Limb (tissue), 2 donors: Measurements from ENCODE around the gene RPL4.
"Not testable (repeated sequence)": the region's sequence is repeated elsewhere in the genome, so short reads cannot be mapped to it uniquely, and the experiment has no call there.

ENCODE experiments used
- DNase-seq, 2 donors: peaks; one replicate each; pipeline ENCODE4 v3.0.0-alpha.2; 2016; ENCODE audit errors: extremely low spot score in 2 of 2

Gene RPL4

GRCh38 chr15:66491846-66492245 lies 12.8 kb downstream of the RPL4 start:
- DNase-seq: no peak

DNA sequence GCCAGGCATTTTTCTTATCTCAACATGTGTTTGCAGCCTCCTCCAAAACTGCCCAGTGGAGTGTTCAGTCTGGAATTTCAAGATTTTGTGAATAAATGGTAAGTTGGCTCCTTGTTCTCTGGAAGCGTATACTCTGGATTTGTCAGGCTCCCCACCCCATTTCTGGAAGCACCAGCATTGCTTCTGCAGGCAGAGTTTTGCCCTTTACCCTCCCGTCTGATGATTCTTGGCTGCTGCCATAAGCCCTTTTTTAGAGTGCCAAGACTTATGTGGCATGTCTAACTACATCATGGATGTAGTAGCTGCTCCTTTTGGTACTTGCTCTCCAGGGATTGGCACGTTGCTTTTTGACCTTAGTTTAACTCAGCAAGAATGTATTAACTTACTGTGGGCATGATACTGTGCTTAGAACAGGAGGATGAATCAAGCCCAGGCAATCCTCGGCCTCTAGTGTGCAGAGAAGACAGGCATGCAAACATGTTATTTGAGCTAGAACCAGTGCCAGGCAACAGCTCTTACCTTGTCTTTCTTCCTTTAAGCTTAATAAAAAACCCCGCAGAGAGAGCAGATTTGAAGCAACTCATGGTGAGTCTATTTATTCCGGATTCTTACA lies 15.4 kb downstream of the RPL4 start:
- DNase-seq: no peak

DNA sequence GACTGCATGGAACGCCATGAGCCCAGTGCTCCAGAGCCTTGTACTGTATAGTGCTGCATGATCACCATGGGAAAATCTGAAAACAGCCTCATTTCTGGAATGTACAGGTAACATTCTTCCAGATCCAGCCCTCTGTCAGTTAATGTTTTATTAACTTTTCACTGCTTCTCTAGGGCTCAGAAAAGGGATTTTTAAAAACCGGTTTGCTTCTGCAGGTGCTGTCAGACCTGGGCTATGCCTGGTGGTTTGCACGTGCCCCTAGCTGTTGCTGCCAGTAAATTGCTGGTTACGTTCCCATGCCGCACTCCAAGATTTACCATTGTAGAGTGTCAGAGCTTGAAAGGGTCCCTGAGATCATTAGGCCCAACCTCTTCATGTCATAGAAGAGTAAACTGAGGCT lies 16.1 kb downstream of the RPL4 start:
- no peak for DNase-seq

DNA sequence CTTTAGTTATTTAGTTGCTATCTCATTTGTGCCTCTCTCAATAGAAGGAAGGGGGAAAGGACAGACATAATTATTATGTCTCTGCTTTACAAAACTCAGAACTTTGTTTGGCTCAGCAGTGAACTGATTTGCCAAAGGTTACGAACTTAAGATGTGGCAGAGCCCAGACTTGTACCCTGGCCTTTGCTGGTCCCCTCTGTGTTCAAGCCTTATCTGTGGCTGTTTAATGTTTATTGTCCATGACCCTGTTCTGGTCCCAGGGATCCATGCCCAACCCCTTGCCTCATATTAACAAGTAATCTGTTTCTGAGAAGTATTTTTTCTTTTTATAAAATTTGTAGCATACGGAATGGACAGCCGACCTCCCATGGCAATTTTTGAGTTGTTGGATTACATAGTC lies 17.8 kb downstream of the RPL4 start:
- DNase-seq: no peak

GRCh38 chr15:66484539-66485112 lies 20.0 kb downstream of the RPL4 start:
- DNase-seq: no peak

DNA sequence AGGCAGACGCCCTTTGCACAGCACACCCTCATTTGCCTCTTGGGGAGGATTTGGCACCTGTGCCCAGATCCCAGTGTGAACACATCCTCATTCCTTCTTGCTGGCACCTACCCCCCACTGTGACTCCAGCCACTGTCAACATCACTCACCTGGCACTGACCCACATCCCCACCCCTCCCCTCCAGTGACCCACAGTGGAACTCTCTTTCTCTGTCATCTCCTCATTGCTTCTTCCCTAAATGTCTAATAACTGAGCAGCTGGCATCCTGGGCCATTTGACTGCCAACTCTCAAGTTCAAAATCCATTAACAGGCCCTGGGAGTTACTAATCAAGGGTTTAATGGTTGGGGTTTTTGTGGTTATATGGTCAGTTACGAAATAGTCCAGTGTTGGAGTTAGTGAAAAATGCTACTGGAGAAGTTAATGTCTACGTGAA lies 21.5 kb downstream of the RPL4 start:
- no peak for DNase-seq

DNA sequence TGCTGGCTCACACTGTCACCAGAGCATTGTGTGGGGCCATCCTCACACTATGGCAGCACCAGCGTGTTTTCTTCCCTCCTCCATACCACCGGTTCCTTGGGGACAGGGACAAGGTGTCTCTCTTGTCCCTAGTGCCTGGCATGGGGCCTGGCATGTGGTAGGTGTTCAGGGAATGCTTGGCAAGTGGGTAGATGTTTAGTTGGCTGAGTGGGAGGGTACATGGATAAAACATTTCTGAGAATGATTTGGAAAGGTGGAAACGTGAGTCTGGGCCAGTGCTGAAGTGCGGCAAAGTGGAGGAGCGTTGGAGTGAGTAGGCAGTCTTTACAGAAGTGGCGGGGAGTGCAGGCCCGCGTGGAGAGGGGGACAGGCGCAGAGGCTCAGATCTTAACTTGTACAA lies 22.1 kb downstream of the RPL4 start:
- DNase-seq: no peak

GRCh38 chr15:66481107-66481856 lies 23.4 kb downstream of the RPL4 start:
- no peak for DNase-seq

DNA sequence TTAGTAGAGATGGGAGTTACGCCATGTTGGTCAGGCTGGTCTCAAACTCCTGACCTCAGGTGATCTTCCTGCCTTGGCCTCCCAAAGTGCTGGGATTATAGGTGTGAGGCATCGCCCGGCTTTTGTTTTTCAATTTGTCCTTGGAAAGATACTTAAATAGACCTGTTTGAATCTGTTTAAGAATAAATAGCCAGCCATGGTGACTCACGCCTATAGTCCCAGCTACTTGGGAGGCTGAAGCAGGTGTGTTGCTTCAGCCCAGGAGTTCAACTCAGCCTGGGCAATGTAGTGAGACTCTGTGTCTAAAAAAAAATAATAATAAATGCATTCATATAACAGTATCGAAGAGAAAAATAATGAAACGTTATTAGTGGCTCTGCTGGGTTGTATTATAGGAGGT lies 24.4 kb downstream of the RPL4 start:
- no peak for DNase-seq

GRCh38 chr15:66477011-66477410 lies 27.6 kb downstream of the RPL4 start:
- no peak for DNase-seq

GRCh38 chr15:66476535-66476934 lies 28.1 kb downstream of the RPL4 start:
- DNase-seq: no peak

GRCh38 chr15:66474963-66475362 lies 29.7 kb downstream of the RPL4 start:
- no peak for DNase-seq

DNA sequence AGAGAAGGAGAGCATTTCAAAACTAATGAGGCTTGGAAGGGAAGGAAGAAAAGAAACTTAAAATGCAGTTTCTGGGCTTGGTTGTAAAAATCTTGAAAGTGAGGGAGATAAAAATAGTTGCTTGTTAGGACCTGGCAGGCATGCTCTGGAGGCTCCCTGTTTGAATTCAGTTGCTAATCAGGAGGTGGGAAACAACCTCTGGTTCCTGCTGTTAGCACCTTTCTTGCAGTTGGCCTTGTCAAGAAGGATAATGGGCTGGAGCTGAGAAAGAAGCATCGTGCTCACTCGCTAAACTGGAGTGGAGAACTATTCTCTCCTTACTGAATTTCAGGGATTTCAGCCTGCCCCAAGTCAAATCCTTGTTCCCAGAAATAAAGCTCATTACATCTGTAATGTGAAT lies 30.5 kb downstream of the RPL4 start:
- no peak for DNase-seq

DNA sequence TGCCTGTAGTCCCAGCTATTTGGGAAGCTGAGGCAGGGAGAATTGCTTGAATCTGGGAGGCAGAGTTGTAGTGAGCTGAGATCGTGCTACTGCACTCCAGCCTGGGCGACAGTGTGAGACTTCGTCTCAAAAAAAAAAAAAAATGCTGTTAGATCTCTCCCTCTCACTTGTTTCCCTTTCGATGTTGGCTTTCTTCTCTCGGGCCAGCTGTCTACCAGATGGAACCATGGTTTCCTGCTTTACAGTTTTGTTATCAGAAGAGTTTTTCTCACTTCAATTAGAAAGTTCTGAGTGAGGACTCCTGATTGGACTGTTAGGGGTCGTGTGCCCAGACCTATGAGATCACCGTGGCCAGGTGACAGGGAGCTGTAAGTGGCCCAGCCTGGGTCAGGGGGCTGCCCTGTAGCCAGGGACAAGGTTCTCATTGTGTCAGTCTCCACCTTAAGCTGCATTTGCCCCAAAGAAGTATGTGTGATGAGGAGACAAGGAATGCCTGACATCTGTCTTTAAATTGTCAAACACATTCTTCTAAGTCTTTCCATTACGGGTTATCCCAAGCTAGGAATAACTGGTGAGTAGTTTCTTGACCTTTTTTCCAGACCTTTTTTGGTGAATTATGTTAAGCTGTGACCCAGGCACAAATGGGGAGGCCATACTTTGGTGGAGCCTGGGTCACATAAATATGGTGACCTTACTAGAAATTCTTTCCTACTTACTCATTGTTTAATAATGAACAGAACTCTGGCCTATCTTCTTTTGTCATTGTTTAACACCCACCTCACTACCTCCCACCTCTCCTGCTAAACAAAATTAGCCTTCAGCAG lies 32.3 kb downstream of the RPL4 start:
- DNase-seq: peak in 1 of 2 donors; percentile 8

DNA sequence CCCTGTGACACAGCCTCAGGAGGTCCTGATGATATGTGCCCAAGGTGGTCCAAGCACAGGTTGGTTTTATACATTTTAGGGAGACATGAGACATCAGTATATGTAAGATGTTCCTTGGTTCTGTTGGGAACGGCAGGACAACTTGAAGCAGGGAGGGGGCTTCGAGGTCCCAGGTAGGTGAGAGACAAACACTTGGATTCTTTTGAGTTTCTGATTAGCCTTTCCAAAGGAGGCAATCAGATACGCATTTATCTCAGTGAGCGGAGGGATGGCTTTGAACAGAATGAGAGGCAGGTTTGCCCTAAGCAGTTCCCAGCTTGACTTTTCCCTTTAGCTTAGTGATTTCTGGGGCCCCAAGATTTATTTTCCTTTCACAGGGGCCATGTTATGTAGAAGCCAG lies 33.8 kb downstream of the RPL4 start:
- not testable (repeated sequence) for DNase-seq

GRCh38 chr15:66467162-66468040 lies 37.3 kb downstream of the RPL4 start:
- not testable (repeated sequence) for DNase-seq

DNA sequence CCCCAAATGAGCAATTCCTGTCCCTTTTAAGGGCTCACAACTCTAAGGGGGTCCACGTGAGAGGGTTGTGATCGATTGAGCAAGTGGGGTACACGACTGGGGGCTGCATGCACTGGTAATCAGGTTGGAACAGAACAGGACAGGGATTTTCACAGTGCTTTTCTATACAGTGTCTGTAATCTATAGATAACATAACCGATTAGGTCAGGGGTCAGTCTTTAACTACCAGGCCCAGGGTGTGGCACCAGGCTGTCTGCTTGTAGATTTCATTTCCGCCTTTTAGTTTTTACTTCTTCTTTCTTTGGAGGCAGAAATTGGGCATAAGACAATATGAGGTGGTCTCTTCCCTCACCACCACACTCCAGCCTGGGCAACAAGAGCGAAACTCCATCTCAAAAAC lies 39.4 kb downstream of the RPL4 start:
- DNase-seq: not testable (repeated sequence)

DNA sequence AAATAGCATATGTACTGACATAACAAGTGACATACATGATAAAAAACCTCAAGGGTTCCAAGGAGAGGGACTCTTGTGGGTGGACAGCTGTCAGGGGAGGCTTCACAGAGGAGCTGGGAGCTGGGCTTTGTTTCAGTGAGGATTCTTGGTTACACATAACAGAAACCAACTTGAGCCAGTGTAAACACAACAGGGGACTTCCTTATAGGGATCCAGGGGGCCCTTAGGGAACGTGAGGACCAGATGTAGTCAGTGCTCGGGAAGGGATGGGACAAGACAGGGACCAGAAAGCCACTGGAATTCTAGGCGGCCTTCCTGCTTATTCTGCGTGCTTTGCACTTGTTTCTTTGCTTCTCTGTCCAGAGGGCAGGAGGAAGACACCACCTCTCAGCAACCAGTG lies 42.0 kb downstream of the RPL4 start:
- no peak for DNase-seq

GRCh38 chr15:66461917-66462316 lies 42.7 kb downstream of the RPL4 start:
- no peak for DNase-seq

GRCh38 chr15:66461294-66461693 lies 43.4 kb downstream of the RPL4 start:
- DNase-seq: not testable (repeated sequence)
